Lung (tissue), 12 donors: ENCODE results near the gene GALNS. TPM values are rescaled to one million over a fixed set of nuclear protein-coding genes. Genes with fewer than 3 reads are reported as not detected.

Experiments
- ATAC-seq: fragments of 200-7000 bp; cut with Tn5 transposase; one replicate; pipeline ENCODE4 v1.9.1; 2020; ENCODE audit warnings: moderate number of reproducible peaks; ENCODE audit not compliant: insufficient read depth, low FRiP score
- DNase-seq, 3 donors: peaks; one replicate each; pipeline ENCODE4 v3.0.0-alpha.2; 2013 to 2017
- H3K27ac ChIP-seq, 2 donors: one replicate each; pipeline ENCODE4 v1.5.1; 2013; ENCODE audit warnings: mild to moderate bottlenecking in 2 of 2, moderate library complexity in 2 of 2, control low read depth in 1 of 2, inconsistent platforms in 1 of 2, low read depth in 1 of 2, low read length in 1 of 2
- H3K27me3 ChIP-seq, 3 donors: one replicate each; pipeline ENCODE4 v1.5.1; 2013; ENCODE audit warnings: low read length in 2 of 3; ENCODE audit not compliant: control insufficient read depth in 3 of 3, insufficient read depth in 3 of 3
- H3K36me3 ChIP-seq, 4 donors: one replicate each; pipeline ENCODE4 v1.5.1; 2013; ENCODE audit warnings: low read length in 4 of 4, mild to moderate bottlenecking in 1 of 4, moderate library complexity in 1 of 4; ENCODE audit not compliant: control insufficient read depth in 4 of 4, insufficient read depth in 4 of 4
- H3K4me1 ChIP-seq, 5 donors: one replicate each; pipeline ENCODE4 v1.5.1; 2013; ENCODE audit warnings: low read length in 5 of 5, mild to moderate bottlenecking in 2 of 5, moderate library complexity in 1 of 5; ENCODE audit not compliant: control insufficient read depth in 5 of 5, insufficient read depth in 5 of 5
- H3K4me3 ChIP-seq: one replicate; pipeline ENCODE4 v1.5.1; 2013; ENCODE audit warnings: mild to moderate bottlenecking, control low read depth, moderate library complexity
- H3K9ac ChIP-seq, 2 donors: one replicate each; pipeline ENCODE4 v1.5.1; 2013; ENCODE audit warnings: low read length in 2 of 2, control low read depth in 1 of 2; ENCODE audit not compliant: insufficient read depth in 1 of 2
- H3K9me3 ChIP-seq, 4 donors: one replicate each; pipeline ENCODE4 v1.5.1; 2013; ENCODE audit warnings: low read length in 3 of 4, mild to moderate bottlenecking in 1 of 4, moderate library complexity in 1 of 4; ENCODE audit not compliant: control insufficient read depth in 4 of 4, insufficient read depth in 3 of 4
- CTCF ChIP-seq: IDR thresholded peaks from 2 replicates; pipeline ENCODE4 v1.5.1; 2012; ENCODE audit warnings: mild to moderate bottlenecking; ENCODE audit errors: control extremely low read depth, extremely low read depth
- WGBS, 2 donors: extraction: QIAGEN DNeasy Blood & Tissue Kit; methylation state at CpG; one replicate each; pipeline ENCODE4 v1.1.7; 2013; 5-methylcytosine and 5-hydroxymethylcytosine counted together
- polyA plus RNA-seq, 2 donors: library from polyadenylated mRNA; stranded (reverse); fragments of 200-250 nt; gene quantifications; one replicate each; pipeline ENCODE4 v1.2.1, GENCODE V29; 2013
- total RNA-seq, 2 donors: library from RNA; depleted of rRNA in 1 of 2; stranded (reverse); fragments of >200 nt in 1 of 2; gene quantifications; one replicate each; pipeline ENCODE4 v1.2.1, GENCODE V29; 2014 to 2021
- donor health status: control.
- donor health status: control.
- donor health status: Bipolar disorder and iron deficiency.
- donor health status: healthy.
- donor health status: DM: yes; HTN: yes; CAD: no.

Gene GALNS
- total and polyA plus RNA-seq, 4 donors, result 21.4 to 61.9 (median 30.3) TPM

- peaks cover 0 to 4% (median 0%) of the 10 kb centered on the region in 4 donors for H3K36me3 ChIP-seq
- TF ChIP-seq CTCF, result no peak
- H3K27me3 ChIP-seq, result no peaks in the 10 kb centered on the region
- ATAC-seq, result peak; percentile 9
- peak; percentile 89 to 93 (median 91) for DNase-seq
- H3K4me3 ChIP-seq, result no peak overlapping the region
- WGBS, 2 donors, result 29 to 50% methylated on average over 24 of the region's 24 CpGs
- peak overlapping the region in 1 of 2 donors; percentile 73 for H3K27ac ChIP-seq
- H3K4me1 ChIP-seq, result peaks cover 7 to 77% (median 53%) of the 10 kb centered on the region in 5 donors
- H3K9me3 ChIP-seq, result no peaks in the 10 kb centered on the region
- peak overlapping the region in 1 of 2 donors; percentile 32 for H3K9ac ChIP-seq
Measured at GRCh38 chr16:88768071-88768783, 88.5 kb downstream of the GALNS start.

GRCh38 chr16:88767546-88768070, 89.1 kb downstream of the GALNS start:
- peaks cover 7 to 71% (median 46%) of the 10 kb centered on the region in 5 donors for H3K4me1 ChIP-seq
- peaks cover 0 to 8% (median 0%) of the 10 kb centered on the region in 4 donors for H3K36me3 ChIP-seq
- peak overlapping the region in 1 of 2 donors; percentile 73 for H3K27ac ChIP-seq
- peak in 2 of 3 donors; percentile 40 for DNase-seq
- H3K9ac ChIP-seq, result no peak overlapping the region
- no peaks in the 10 kb centered on the region for H3K9me3 ChIP-seq
- H3K4me3 ChIP-seq, result no peak overlapping the region
- ATAC-seq, result no peak
- TF ChIP-seq CTCF, result no peak
- no peaks in the 10 kb centered on the region for H3K27me3 ChIP-seq
- 53 to 78% methylated on average over 12 of the region's 12 CpGs for WGBS, 2 donors

GRCh38 chr16:88766975-88767374, 89.8 kb downstream of the GALNS start:
- Histone ChIP-seq H3K4me3 (no peak overlapping the region), H3K27me3 (no peaks in the 10 kb centered on the region), H3K9ac (no peak overlapping the region), H3K36me3 (peaks cover 0 to 8% (median 0%) of the 10 kb centered on the region in 4 donors), H3K27ac (no peak overlapping the region), H3K9me3 (no peaks in the 10 kb centered on the region), H3K4me1 (peaks cover 7 to 65% (median 45%) of the 10 kb centered on the region in 5 donors)
- ATAC-seq, result no peak
- WGBS, 2 donors, result 77 to 83% methylated on average over 11 of the region's 11 CpGs
- TF ChIP-seq CTCF, result no peak
- DNase-seq, result no peak
